LHCN-M2 (cell line): Measurements from ENCODE around the gene EFNA4. TPM values are rescaled to one million over a fixed set of nuclear protein-coding genes. Genes with fewer than 3 reads are reported as not detected.

Source experiments
- total RNA-seq: library from RNA; depleted of rRNA; stranded (reverse); fragments of >200 nt; gene quantifications from 2 replicates; pipeline ENCODE4 v1.2.3, GENCODE V29; 2014; rRNA removed

EFNA4 gene
- total RNA-seq, 1 experiment from 2014 or later: 8.7 TPM

Other genes starting within 250 kb of the EFNA4 start
- 0.38 and 2.8 TPM in 2 replicates for gene KCNN3, start 193.5 kb upstream of the EFNA4 start, total RNA-seq
- 8.0 and 9.1 TPM in 2 replicates for gene PMVK, start 127.0 kb upstream of the EFNA4 start, total RNA-seq
- gene PBXIP1, start 107.6 kb upstream of the EFNA4 start, total RNA-seq: 94.5 and 141 TPM in 2 replicates
- gene PYGO2, start 102.0 kb upstream of the EFNA4 start, total RNA-seq: 21.6 and 24.5 TPM in 2 replicates
- gene SHC1, start 93.0 kb upstream of the EFNA4 start, total RNA-seq: 325 and 337 TPM in 2 replicates
- 164 and 175 TPM in 2 replicates for gene CKS1B, start 89.1 kb upstream of the EFNA4 start, total RNA-seq
- gene FLAD1, start 80.4 kb upstream of the EFNA4 start, total RNA-seq: 30.9 and 41.3 TPM in 2 replicates
- not detected in 2 replicates for gene LENEP, start 70.2 kb upstream of the EFNA4 start, total RNA-seq
- gene ZBTB7B, start 60.9 kb upstream of the EFNA4 start, total RNA-seq: 18.9 and 19.5 TPM in 2 replicates
- gene DCST2, start 30.0 kb upstream of the EFNA4 start, total RNA-seq: 0.11 and 0.13 TPM in 2 replicates
- gene DCST1, start 29.9 kb upstream of the EFNA4 start, total RNA-seq: not detected in 2 replicates
- gene ADAM15, start 12.4 kb upstream of the EFNA4 start, total RNA-seq: 82.4 and 86.7 TPM in 2 replicates
- 1.7 and 2.1 TPM in 2 replicates for gene EFNA3, start 15.1 kb downstream of the EFNA4 start, total RNA-seq
- gene EFNA1, start 64.1 kb downstream of the EFNA4 start, total RNA-seq: 0.23 TPM in 1 of 2 replicates, not detected in the other
- gene SLC50A1, start 72.1 kb downstream of the EFNA4 start, total RNA-seq: 24.7 and 31.8 TPM in 2 replicates
- gene DPM3, start 76.8 kb downstream of the EFNA4 start, total RNA-seq: 86.9 and 101 TPM in 2 replicates
- 95.3 and 96.7 TPM in 2 replicates for gene KRTCAP2, start 109.6 kb downstream of the EFNA4 start, total RNA-seq
- gene TRIM46, start 110.1 kb downstream of the EFNA4 start, total RNA-seq: 3.1 and 3.3 TPM in 2 replicates
- 17.4 and 26.4 TPM in 2 replicates for gene THBS3, start 144.2 kb downstream of the EFNA4 start, total RNA-seq
- gene MTX1, start 145.0 kb downstream of the EFNA4 start, total RNA-seq: 47.6 and 49.1 TPM in 2 replicates
- gene ENTREP3, start 191.7 kb downstream of the EFNA4 start, total RNA-seq: 7.8 and 15.6 TPM in 2 replicates
- gene SCAMP3, start 198.6 kb downstream of the EFNA4 start, total RNA-seq: 83.7 and 101 TPM in 2 replicates
- gene CLK2, start 209.8 kb downstream of the EFNA4 start, total RNA-seq: 23.7 and 26.9 TPM in 2 replicates
- gene HCN3, start 213.7 kb downstream of the EFNA4 start, total RNA-seq: 1.8 and 2.1 TPM in 2 replicates
- gene PKLR, start 237.7 kb downstream of the EFNA4 start, total RNA-seq: not detected in 2 replicates
- gene FDPS, start 245.1 kb downstream of the EFNA4 start, total RNA-seq: 172 and 197 TPM in 2 replicates